Right lobe of liver (tissue), 4 donors: ENCODE results near the gene TSPAN8.

Experiments
- POLR2A ChIP-seq: fragments of 450-650 bp; IDR thresholded peaks from one replicate; pipeline ENCODE4 v1.6.1; 2017; ENCODE audit warnings: antibody characterized with exemption, mild to moderate bottlenecking
- TF ChIP-seq, protein P1 (sequence below), 4 donors: fragments of 200-600 bp in 3 of 4; fragments of 450-650 bp in 1 of 4; IDR thresholded peaks; one replicate each; pipeline versions ENCODE4 v1.5.1 to v1.8.0; 2016 to 2022; ENCODE audit warnings: antibody characterized with exemption in 4 of 4, mild to moderate bottlenecking in 2 of 4
- donor health status: DM: no; HTN: no; CAD: no.
- donor health status: DM: no; HTN: no; CAD: no.
- donor health status: DM: no; HTN: yes; CAD: no.

DNA sequence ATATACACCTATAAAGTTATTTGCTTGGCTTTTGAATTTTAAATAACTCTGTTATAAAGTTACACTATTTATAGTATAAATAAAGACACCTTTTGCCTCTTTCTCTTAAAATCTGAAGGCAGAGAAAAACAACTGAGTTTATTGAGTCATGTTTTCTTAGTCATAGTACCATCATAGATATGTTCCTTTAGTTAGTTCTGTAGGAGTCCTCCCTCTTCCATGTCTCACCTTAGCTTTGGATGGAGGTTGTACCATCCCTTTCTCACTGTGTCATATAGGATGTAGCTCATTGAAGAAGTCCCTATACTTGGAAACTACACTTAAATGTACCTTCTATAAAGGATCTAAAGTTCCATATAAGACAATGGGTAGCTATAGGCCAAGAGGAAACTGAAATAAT lies 39.7 kb upstream of the TSPAN8 start:
- TF ChIP-seq, protein P1, sequence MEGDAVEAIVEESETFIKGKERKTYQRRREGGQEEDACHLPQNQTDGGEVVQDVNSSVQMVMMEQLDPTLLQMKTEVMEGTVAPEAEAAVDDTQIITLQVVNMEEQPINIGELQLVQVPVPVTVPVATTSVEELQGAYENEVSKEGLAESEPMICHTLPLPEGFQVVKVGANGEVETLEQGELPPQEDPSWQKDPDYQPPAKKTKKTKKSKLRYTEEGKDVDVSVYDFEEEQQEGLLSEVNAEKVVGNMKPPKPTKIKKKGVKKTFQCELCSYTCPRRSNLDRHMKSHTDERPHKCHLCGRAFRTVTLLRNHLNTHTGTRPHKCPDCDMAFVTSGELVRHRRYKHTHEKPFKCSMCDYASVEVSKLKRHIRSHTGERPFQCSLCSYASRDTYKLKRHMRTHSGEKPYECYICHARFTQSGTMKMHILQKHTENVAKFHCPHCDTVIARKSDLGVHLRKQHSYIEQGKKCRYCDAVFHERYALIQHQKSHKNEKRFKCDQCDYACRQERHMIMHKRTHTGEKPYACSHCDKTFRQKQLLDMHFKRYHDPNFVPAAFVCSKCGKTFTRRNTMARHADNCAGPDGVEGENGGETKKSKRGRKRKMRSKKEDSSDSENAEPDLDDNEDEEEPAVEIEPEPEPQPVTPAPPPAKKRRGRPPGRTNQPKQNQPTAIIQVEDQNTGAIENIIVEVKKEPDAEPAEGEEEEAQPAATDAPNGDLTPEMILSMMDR (IDR thresholded peaks at IDR 0.05), result no peak
- TF ChIP-seq POLR2A, result no peak
